Melanocyte of skin (primary cell): Measurements from ENCODE around the gene SPATA19. TPM values are rescaled to one million over a fixed set of nuclear protein-coding genes. Genes with fewer than 3 reads are reported as not detected.

Source experiments
- total RNA-seq, 2 donors: library from RNA; depleted of rRNA; stranded (reverse); fragments of >200 nt; gene quantifications; 2 replicates each; pipeline ENCODE4 v1.2.3, GENCODE V29; 2012

Gene SPATA19, protein sequence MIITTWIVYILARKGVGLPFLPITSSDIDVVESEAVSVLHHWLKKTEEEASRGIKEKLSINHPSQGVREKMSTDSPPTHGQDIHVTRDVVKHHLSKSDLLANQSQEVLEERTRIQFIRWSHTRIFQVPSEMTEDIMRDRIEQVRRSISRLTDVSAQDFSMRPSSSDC
- total RNA-seq, result not detected

DNA sequence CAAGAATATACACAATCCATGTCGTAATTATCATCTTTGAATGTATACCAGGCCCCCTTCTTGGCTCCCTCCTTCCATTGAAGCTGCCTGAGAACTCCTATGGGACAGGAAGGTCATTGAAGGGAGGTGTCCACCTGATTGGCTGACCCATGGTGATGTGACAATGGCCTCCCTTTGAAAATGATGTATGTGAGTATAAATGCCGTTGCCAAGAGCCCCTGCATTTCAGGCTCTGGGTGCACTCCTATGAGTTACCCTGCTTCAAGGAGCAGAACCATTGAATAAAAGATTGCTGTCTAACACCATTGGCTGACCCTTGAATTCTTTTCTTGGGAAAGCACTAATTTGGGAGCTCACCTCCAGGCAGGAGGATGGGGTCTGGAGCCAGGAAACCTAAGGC is at the start of gene SPATA19:
Gene SPATA19, minus strand, starts transcription at position 101 of the 400 bp plus-strand sequence. Its CDS starts 67 bp downstream, at position 34.

Other genes with a start within 250 kb of the SPATA19 start
- gene IGSF9B, start 111.5 kb upstream of the SPATA19 start, total RNA-seq, result not detected
- gene JAM3, start 223.6 kb upstream of the SPATA19 start, total RNA-seq, result 10 to 100 TPM; 55.7 to 77.6 TPM